Measurements from ENCODE around the gene AK8.

DNA sequence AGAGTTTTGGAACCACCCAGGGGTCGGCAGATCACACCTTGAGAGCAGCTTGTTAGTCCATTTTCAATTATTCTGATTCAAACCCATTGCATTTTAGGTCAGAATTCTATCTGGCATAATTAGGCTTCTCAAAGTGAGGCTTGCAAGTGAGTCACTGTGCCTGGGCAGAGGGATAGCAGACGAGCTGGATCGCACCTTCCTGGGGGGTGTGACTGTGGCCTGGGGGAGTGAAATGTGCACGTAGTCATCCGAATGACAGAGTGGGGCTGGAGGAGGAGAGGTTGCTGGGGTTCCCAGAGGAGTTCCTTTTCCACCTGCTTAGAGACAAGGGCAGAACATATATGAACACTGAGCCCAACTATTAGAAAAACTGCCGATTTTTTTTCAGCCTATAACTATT, 32.3 kb upstream of the AK8 start:
- TF ChIP-seq, protein P1, sequence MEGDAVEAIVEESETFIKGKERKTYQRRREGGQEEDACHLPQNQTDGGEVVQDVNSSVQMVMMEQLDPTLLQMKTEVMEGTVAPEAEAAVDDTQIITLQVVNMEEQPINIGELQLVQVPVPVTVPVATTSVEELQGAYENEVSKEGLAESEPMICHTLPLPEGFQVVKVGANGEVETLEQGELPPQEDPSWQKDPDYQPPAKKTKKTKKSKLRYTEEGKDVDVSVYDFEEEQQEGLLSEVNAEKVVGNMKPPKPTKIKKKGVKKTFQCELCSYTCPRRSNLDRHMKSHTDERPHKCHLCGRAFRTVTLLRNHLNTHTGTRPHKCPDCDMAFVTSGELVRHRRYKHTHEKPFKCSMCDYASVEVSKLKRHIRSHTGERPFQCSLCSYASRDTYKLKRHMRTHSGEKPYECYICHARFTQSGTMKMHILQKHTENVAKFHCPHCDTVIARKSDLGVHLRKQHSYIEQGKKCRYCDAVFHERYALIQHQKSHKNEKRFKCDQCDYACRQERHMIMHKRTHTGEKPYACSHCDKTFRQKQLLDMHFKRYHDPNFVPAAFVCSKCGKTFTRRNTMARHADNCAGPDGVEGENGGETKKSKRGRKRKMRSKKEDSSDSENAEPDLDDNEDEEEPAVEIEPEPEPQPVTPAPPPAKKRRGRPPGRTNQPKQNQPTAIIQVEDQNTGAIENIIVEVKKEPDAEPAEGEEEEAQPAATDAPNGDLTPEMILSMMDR (IDR thresholded peaks at IDR 0.05; ENCODE audit: low read length), result no peak
- no peak for TF ChIP-seq EZH2 (IDR thresholded peaks at IDR 0.05; ENCODE audit: borderline replicate concordance, low read length)

Data from OCI-LY1 (cell line).